Keratinocyte (primary cell): Measurements from ENCODE around the gene HEXIM1. TPM values are rescaled to one million over a fixed set of nuclear protein-coding genes. Genes with fewer than 3 reads are reported as not detected.

Experiments used
- DNase-seq: peaks from one replicate; pipeline ENCODE4 v3.0.0-alpha.2; 2011; ENCODE audit warnings: low read depth, missing footprints, low spot score
- FAIRE-seq: peaks from 2 replicates; lab custom pipeline; 2011; peaks lifted over from hg19 to GRCh38; lab: Jason Lieb, UNC
- H2AFZ ChIP-seq: 2 replicates; pipeline ENCODE4 v1.6.0; 2012; ENCODE audit warnings: low read length, control low read depth, inconsistent platforms; ENCODE audit not compliant: control insufficient read depth
- H3K27ac ChIP-seq: 2 replicates; pipeline ENCODE4 v1.5.1; 2011; ENCODE audit warnings: low read length; ENCODE audit not compliant: control insufficient read depth, insufficient read depth
- H3K27me3 ChIP-seq: 3 replicates; pipeline ENCODE4 v1.6.0; 2011; ENCODE audit warnings: low read length; ENCODE audit not compliant: control insufficient read depth, insufficient read depth; ENCODE audit errors: extremely low read depth
- H3K36me3 ChIP-seq, 2 experiments: 2 replicates in 1 of 2; 3 replicates in 1 of 2; pipeline ENCODE4 v1.5.1; 2011; ENCODE audit warnings: low read length in 2 of 2, mild to moderate bottlenecking in 1 of 2; ENCODE audit not compliant: control insufficient read depth in 2 of 2, insufficient read depth in 2 of 2; ENCODE audit errors: extremely low read depth in 1 of 2
- H3K4me1 ChIP-seq: 3 replicates; pipeline ENCODE4 v1.5.1; 2011; ENCODE audit warnings: low read length; ENCODE audit not compliant: control insufficient read depth, insufficient read depth; ENCODE audit errors: extremely low read depth
- H3K4me2 ChIP-seq: 3 replicates; pipeline ENCODE4 v1.6.0; 2011; ENCODE audit warnings: low read depth, low read length; ENCODE audit not compliant: control insufficient read depth, insufficient read depth; ENCODE audit errors: extremely low read depth
- H3K4me3 ChIP-seq, 3 experiments: fragments of 200-600 bp in 1 of 3; sonication (generic) in 1 of 3; 2 replicates in 2 of 3; 3 replicates in 1 of 3; pipeline ENCODE4 v1.5.1; 2011 to 2016; ENCODE audit warnings: low read length in 3 of 3, mild to moderate bottlenecking in 3 of 3, control low read depth in 2 of 3, inconsistent platforms in 1 of 3, low read depth in 1 of 3, mixed read lengths in 1 of 3, mixed run types in 1 of 3, moderate library complexity in 1 of 3; ENCODE audit not compliant: control insufficient read depth in 2 of 3, insufficient read depth in 2 of 3; ENCODE audit errors: extremely low read depth in 1 of 3
- H3K79me2 ChIP-seq: 2 replicates; pipeline ENCODE4 v1.6.0; 2012; ENCODE audit warnings: low read length; ENCODE audit not compliant: control insufficient read depth, insufficient read depth
- H3K9ac ChIP-seq: 3 replicates; pipeline ENCODE4 v1.6.0; 2011; ENCODE audit warnings: low read length; ENCODE audit not compliant: control insufficient read depth, insufficient read depth; ENCODE audit errors: extremely low read depth
- H3K9me1 ChIP-seq: 3 replicates; pipeline ENCODE4 v1.6.0; 2011; ENCODE audit warnings: low read length; ENCODE audit not compliant: control insufficient read depth, insufficient read depth; ENCODE audit errors: extremely low read depth
- H3K9me3 ChIP-seq: 2 replicates; pipeline ENCODE4 v1.5.1; 2012; ENCODE audit warnings: low read depth, low read length; ENCODE audit not compliant: control insufficient read depth
- H4K20me1 ChIP-seq: 3 replicates; pipeline ENCODE4 v1.6.0; 2011; ENCODE audit warnings: low read length; ENCODE audit not compliant: control insufficient read depth, insufficient read depth; ENCODE audit errors: extremely low read depth
- EZH2 ChIP-seq: IDR thresholded peaks from one replicate; pipeline ENCODE4 v1.6.1; 2012; ENCODE audit warnings: inconsistent platforms, mild to moderate bottlenecking, low read length, moderate library complexity
- dilution Hi-C: fragments of 300-500 bp; cut with MboI; formaldehyde crosslinking; loops from one replicate; pipeline ENCODE4 v1.7.0; 2020; ENCODE audit warnings: low sequenced_read_pairs; ENCODE audit not compliant: extremely low pct_ligation_motif_present
- polyA plus RNA-seq, 5 experiments: library from polyadenylated mRNA; depleted of rRNA in 3 of 5; stranded (reverse) in 3 of 5; stranded (forward) in 1 of 5; unstranded in 1 of 5; fragments of >200 nt; gene quantifications; 1 replicate in 1 of 5; 2 replicates in 3 of 5; 3 replicates in 1 of 5; pipeline versions ENCODE4 v1.2.1 to v1.2.3, GENCODE V29; 2011 to 2012; ENCODE audit warnings: missing spikeins in 2 of 5, low read depth in 1 of 5, low replicate concordance in 1 of 5
- TF ChIP-seq, protein P1 (sequence below), 3 experiments: IDR thresholded peaks in 1 of 3; conservative IDR thresholded peaks in 1 of 3; optimal IDR thresholded peaks in 1 of 3; 2 replicates in 2 of 3; 3 replicates in 1 of 3; pipeline versions ENCODE3 to v1.5.1; 2011; ENCODE audit warnings: low read length in 3 of 3, mild to moderate bottlenecking in 3 of 3, moderate library complexity in 2 of 3, control low read depth in 1 of 3, inconsistent platforms in 1 of 3; ENCODE audit not compliant: insufficient read depth in 2 of 3; ENCODE audit errors: extremely low read depth in 1 of 3

HEXIM1 gene
- polyA plus RNA-seq, 1 donor (not counting 4 experiments of a cell fraction or from before 2014, with no cell fraction given), result 19.9 TPM

DNA sequence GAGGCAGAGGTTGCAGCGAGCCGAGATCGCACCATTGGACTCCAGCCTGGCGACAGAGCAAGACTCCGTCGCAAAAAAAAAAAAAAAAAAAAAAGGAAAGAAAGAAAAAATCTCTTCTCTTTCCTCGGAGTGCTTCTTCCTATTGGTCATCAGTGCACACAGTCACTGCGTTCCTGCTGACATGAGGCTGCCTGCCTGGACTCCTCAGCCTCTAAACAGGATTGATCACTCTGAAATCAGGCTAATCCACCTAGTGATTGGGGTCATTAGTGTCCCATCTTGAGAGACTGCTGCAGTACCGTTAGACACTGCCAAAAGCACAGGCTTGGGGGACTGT, 46.8 kb upstream of the HEXIM1 start:
- Histone ChIP-seq H3K9ac (peak overlapping the region; percentile 36), H4K20me1 (peaks cover 6% of the 10 kb centered on the region), H3K27me3 (no peaks in the 10 kb centered on the region), H3K27ac (peak overlapping the region; percentile 45), H3K4me3 (peak overlapping the region in 1 of 3 experiments; percentile 4), H2AFZ (no peak overlapping the region), H3K4me1 (peaks cover 34% of the 10 kb centered on the region), H3K9me3 (no peaks in the 10 kb centered on the region), H3K79me2 (no peaks in the 10 kb centered on the region), H3K4me2 (peak overlapping the region; percentile 37), H3K36me3 (peaks cover 57 to 59% of the 10 kb centered on the region in 2 experiments), H3K9me1 (no peaks in the 10 kb centered on the region)
- DNase-seq (no peak), FAIRE-seq (peak; percentile 83)
- no peak for TF ChIP-seq EZH2
- TF ChIP-seq, protein P1, sequence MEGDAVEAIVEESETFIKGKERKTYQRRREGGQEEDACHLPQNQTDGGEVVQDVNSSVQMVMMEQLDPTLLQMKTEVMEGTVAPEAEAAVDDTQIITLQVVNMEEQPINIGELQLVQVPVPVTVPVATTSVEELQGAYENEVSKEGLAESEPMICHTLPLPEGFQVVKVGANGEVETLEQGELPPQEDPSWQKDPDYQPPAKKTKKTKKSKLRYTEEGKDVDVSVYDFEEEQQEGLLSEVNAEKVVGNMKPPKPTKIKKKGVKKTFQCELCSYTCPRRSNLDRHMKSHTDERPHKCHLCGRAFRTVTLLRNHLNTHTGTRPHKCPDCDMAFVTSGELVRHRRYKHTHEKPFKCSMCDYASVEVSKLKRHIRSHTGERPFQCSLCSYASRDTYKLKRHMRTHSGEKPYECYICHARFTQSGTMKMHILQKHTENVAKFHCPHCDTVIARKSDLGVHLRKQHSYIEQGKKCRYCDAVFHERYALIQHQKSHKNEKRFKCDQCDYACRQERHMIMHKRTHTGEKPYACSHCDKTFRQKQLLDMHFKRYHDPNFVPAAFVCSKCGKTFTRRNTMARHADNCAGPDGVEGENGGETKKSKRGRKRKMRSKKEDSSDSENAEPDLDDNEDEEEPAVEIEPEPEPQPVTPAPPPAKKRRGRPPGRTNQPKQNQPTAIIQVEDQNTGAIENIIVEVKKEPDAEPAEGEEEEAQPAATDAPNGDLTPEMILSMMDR (optimal IDR thresholded peaks at IDR 0.05 in 1 of 3, IDR thresholded peaks at IDR 0.05 in 1 of 3, conservative IDR thresholded peaks at IDR 0.05 in 1 of 3; ENCODE audit: extremely low read depth in 1 of 3, insufficient read depth in 2 of 3, low read length in 3 of 3), result no peak
- dilution Hi-C loops, result no loop called here

DNA sequence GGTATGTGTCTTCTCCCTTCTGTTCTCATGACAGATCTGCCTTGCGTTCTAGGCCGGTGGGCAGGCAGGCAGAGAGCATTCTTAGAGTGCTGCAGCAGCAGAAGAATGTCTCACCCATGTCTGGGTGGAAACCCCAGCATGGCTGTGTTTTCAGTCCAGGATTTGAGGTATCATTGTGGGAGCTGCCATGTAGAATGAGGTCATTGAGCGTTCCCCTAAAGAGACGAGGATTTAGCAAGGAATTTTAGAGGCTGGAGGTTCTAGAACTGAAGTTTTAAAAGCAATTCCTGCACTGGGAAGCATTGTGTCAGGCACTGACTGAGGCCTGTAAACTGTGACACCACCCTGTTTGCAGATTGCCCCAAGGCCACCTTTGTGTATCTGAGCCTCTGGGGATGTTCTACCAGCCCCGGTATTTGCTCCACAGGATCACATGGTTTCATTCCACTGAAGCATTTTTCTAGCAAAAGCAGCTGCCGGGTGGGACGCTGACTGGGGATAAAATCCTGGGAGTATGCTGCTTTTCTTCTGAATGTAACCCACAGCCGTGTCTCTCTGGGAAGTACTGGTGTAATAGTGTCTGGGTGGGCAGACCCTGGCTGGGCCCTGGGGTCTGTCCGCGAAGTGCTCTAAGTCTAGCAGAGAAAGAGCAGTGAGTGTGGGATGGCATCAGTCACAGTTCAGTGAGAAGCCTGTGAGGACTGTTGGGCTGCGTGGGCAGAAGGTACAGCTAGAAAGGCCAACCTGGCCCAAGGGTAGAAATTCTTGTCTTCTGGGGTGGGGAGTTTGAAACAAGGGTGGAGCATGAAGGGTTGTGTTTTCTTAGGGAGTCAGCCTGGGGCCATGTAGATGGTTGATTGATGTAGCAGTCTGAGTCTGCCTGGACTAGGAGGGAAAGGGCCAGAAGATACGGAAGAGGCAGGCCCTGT, 46.1 kb upstream of the HEXIM1 start:
- DNase-seq (no peak), FAIRE-seq (peak; percentile 93)
- Histone ChIP-seq H3K9me1 (no peaks in the 10 kb centered on the region), H2AFZ (no peak overlapping the region), H3K4me1 (peaks cover 38% of the 10 kb centered on the region), H3K4me2 (peak overlapping the region; percentile 37), H3K9me3 (no peaks in the 10 kb centered on the region), H4K20me1 (peaks cover 6% of the 10 kb centered on the region), H3K4me3 (peak overlapping the region in 1 of 3 experiments; percentile 4), H3K9ac (peak overlapping the region; percentile 36), H3K79me2 (no peaks in the 10 kb centered on the region), H3K27ac (peak overlapping the region; percentile 45), H3K36me3 (peaks cover 57 to 60% of the 10 kb centered on the region in 2 experiments), H3K27me3 (no peaks in the 10 kb centered on the region)
- TF ChIP-seq, protein P1 (optimal IDR thresholded peaks at IDR 0.05 in 1 of 3, IDR thresholded peaks at IDR 0.05 in 1 of 3, conservative IDR thresholded peaks at IDR 0.05 in 1 of 3; ENCODE audit: extremely low read depth in 1 of 3, insufficient read depth in 2 of 3, low read length in 3 of 3), result no peak
- TF ChIP-seq EZH2, result no peak
- dilution Hi-C loops, result no loop called here
